Stimulated activated CD8-positive, alpha-beta memory T cell treated with anti-CD3 and anti-CD28 coated beads, Interleukin-4, amount 100 ng/mL, for 1 hour (primary cell): ENCODE results near the gene GRWD1.

ENCODE experiments used
- DNase-seq, 2 donors: peaks; one replicate each; pipeline ENCODE4 v3.0.0-alpha.2; 2020; ENCODE audit warnings: low read depth in 2 of 2, low spot score in 1 of 2

Gene GRWD1

DNA sequence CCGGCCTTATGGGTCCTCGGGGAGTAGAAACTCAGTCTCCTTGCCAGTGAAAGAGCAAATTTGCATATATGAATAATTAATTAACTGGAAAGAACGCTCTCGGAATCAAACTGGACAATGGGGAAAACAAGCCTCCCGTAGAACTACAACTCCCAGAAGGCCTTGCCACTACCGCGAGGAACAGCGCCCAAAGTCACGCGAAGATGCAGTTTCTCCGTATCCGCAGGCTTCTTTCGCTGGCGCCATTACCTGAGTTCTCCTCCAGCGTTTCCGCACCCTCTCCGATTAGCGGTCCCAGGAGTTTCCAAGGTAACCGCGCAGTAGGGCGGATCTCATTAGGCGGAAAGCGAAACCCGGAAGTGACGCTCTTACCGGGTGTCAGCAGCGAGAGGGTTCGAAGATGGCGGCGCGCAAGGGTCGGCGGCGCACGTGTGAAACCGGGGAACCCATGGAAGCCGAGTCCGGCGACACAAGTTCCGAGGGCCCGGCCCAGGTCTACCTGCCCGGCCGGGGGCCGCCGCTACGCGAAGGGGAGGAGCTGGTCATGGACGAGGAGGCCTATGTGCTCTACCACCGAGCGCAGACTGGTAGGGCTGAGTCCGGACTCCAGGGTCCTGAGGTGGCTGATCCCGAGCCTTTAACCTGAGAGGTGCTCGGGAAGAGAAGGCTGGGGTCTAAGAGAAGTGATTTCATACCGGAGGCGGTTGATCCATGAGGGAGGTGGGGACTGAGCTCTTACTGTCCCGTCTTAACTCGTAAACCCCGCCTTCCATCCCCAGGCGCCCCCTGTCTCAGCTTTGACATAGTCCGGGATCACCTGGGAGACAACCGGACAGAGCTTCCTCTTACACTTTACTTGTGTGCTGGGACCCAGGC is at the start of gene GRWD1:
Gene GRWD1, plus strand, starts transcription at position 378 of the 876 bp plus-strand sequence. Its CDS starts 23 bp downstream, at position 401.
- peak; percentile 67 to 88 for DNase-seq

DNA sequence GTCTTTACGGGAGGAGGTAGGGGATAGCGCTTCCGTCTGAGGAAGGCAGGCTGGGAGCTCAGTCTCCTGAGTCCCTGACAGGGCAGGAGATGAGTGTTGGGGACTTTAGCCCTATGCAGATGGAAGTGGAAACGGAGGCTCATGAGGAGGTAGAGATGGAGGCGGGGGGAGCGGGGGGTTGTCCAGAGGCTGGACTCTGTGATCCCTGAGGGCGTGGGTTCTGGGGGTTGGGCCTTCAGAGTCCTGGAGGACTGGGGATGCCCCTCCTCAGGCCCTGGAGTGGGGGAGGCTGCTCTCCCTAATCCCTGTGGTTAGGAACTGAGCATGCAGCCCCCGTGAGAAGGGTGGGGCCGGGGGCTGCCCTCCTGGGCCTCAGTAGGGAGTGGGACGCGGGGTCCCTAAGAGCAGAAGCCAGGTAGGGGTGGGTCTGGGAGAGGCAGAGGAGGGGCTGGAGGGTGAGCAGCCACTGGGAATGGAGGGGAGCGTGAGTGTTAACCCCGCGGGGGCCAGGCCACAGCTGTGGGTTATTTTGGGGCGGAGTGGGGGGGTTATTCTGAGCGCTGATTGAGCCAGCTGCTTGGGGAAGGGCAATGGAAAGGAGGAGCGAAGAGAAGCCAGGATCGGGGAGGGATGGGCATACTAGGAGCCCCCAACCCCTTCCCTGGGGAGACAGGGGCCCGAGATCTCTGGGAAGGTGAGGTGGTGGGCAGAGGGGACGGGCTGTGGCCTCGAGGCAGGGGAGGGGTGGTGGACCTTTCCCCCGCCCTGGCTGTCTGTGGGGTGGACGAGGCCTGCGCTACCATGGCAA is 49.6 kb upstream of the GRWD1 start:
- no peak for DNase-seq

GRCh38 chr19:48396824-48397176 is 49.0 kb upstream of the GRWD1 start:
- DNase-seq: no peak

- no peak for DNase-seq
Measured at GRCh38 chr19:48397263-48398101, 48.3 kb upstream of the GRWD1 start.

- no peak for DNase-seq
Measured at GRCh38 chr19:48398102-48398374, 47.7 kb upstream of the GRWD1 start.

DNA sequence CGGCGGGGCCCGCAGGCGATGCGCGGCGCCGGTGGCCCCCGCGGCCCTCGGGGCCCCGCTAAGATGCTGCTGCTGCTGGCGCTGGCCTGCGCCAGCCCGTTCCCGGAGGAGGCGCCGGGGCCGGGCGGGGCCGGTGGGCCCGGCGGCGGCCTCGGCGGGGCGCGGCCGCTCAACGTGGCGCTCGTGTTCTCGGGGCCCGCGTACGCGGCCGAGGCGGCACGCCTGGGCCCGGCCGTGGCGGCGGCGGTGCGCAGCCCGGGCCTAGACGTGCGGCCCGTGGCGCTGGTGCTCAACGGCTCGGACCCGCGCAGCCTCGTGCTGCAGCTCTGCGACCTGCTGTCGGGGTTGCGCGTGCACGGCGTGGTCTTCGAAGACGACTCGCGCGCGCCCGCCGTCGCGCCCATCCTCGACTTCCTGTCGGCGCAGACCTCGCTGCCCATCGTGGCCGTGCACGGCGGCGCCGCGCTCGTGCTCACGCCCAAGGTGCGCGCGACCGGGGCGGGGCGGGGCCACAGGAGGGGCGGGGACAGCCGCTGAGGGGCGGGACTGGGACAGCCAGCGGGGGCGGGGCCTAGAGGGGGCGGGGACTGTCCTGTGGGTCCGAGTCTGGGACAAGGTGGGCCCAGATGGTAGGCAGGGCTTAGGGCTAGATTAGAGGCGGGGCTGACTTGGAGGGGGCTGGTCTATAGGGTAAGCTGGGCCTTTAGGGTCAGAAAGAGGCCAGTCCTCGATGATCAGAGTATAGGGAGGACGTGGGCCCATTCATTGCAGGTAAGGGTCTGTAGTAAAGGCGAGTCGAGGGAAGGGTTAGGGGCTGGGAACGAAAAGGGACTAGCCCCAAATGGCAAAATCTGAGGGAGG is 47.2 kb upstream of the GRWD1 start:
- DNase-seq: peak; percentile 61 to 73

DNA sequence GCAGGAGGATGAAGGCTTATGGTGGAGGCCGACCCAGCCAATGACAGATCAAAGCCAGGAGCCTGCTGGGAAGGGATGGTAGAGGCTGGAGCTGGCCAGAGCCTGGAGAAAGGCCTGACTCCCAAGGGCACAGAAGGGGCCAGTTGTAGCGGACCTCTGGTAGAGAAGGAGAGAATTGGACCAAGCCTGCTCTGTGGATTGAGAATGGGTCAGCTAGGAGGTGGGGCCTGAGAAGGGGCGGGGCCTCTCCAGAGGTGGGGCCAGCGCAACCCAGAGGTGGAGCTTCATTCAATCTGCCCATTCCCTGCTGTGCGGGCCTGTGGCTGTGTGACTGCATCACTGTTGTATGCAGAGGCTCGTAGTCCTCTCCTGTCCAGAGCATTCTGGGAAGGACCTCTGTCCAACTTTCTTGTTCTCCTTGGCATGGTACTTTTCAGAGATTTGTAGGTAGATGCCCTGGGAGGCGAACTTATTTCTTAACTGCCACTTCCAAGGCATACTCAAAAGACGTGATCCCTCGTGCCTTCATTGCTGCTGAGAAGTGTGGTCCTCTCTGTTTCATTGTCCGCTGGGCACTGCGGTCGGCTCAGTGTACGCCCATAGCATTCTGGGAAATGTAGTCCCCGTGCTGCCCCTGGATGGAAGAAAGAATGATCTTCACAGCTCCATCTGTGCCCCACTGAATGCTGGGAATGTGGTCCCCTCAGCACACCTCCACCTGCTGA is 45.6 kb upstream of the GRWD1 start:
- DNase-seq: no peak

DNA sequence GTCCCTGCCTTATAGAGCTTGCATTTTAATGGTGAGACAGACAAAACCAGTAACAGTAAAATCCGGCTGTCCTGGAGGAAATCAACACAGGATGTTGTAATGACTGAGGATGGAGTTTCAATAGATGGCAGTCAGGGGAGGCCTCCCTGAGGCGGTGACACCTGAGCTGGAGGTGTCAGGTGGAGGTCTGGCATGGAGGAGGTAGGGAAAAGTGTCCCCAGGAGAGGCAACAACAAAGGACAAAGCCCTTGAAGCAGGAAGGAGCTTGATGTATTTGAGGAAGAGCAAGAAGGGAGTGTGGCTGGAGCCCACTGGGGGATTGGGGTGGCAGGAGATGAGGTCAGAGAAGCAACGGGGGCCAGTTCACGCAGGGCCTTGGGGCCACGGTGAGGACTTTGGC is 44.5 kb upstream of the GRWD1 start:
- DNase-seq: no peak

DNA sequence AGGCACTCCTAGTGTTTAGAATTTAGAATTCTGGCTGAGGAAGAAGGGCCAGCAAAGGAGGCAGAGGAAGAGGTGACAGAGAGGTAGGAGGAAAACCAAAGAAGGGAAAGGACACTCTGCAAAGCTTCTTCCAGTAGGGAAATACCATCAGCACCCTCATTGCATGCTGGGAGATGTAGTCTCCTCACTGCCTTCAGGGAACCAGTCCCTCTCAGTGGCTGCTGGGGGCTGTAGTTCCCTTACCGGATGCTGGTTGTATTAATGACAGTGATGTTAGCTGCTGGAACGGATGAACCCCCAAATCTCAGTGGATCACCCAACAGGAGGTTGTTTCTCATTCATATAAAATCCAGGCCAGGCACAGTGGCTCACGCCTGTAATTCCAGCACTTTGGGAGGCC is 42.2 kb upstream of the GRWD1 start:
- DNase-seq: no peak

DNA sequence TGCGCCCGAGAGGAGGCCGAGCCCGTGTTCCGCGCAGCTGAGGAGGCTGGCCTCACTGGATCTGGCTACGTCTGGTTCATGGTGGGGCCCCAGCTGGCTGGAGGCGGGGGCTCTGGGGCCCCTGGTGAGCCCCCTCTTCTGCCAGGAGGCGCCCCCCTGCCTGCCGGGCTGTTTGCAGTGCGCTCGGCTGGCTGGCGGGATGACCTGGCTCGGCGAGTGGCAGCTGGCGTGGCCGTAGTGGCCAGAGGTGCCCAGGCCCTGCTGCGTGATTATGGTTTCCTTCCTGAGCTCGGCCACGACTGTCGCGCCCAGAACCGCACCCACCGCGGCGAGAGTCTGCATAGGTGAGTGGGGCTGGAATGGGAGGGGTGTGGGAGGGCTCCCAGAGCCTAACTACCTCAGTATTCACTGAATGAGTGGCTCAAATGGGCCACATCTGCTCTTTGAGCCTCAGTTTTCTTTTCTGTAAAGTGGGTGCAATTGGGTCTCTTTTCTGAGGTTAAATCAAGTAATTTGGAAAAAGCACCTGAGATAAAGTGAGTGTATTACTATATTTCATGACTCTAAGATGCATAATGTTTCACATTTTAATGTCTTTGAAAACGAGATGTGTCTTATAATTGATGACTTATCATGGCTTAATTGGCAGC is 40.6 kb upstream of the GRWD1 start:
- no peak for DNase-seq

GRCh38 chr19:48405850-48406249 is 39.9 kb upstream of the GRWD1 start:
- no peak for DNase-seq

GRCh38 chr19:48413879-48414587 is 31.8 kb upstream of the GRWD1 start:
- no peak for DNase-seq

- peak; percentile 40 to 48 for DNase-seq
Measured at GRCh38 chr19:48415395-48415794, 30.4 kb upstream of the GRWD1 start.

DNA sequence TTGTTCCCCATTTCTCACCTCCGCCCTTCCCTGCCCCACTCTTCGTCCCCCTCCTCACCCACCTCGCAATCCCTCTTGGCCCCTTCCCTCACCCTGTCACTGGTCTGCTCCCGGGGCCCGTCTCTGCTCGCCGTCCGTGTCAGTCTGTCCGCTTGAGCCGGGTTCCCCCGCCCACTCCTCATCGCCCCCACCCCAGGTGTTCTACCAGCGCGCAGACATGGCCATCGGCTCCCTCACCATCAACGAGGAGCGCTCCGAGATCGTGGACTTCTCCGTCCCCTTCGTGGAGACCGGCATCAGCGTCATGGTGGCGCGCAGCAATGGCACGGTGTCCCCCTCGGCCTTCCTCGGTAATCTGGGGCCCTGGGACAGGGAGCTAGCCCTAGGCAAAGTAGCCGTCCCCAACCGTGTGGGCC is 30.0 kb upstream of the GRWD1 start:
- DNase-seq: no peak

DNA sequence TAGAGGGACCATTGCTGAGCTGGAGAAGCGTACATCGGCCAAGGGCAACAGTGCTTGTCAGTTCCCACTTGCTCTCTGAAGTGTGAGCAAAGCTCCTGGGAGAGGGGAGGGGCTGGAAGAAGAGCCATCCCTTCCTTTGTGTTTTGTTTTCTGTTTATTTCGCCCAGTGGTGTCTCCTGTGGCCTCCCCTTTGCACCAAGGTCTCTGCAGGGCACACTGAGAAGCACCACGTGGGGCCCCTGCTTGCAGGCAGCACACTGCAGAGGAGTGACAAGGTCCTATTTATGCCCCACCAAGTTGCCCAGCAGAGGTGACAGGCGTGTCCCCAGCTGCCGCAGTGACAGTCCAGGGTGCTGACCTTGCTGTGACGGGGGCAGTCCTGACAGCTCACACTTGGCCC is 28.4 kb upstream of the GRWD1 start:
- DNase-seq: no peak

DNA sequence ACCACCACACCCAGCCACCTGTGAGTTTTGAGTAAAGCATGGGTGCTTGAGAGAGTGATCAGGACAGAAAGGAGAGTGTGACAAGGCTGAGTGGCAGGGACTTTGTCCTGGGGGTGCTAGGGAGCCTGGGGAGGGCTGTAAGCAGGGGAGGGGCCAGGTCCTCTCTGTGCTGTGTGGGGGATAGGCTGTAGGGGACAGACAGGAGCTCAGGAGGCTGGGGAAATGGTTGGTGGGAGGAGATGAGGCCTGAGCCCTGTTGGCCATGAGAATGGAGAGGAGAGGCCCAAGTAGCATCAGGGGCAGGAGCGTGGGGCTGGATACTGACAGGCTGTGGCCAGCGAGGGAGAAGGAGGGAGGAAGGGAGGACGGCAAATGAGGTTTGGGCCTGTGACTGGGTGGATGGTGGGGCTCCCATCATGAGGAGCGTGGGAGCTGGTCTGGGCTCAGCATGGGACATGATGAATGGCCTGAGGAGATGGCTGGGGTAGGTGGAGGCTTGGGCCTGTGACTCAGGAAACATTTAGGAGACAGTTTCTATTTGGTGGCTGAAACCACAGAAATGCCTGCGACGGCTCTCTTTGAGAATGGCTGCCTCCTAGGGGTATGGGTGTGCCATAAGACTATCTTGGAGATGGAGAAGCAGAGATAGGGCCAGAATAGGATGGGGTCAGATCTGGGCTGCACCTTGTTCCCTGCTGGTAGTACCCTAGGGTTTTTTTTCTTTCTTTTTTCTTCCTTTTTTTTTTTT is 27.3 kb upstream of the GRWD1 start:
- DNase-seq: no peak

GRCh38 chr19:48419158-48419920 is 26.4 kb upstream of the GRWD1 start:
- DNase-seq: peak in 1 of 2 donors; percentile 28
